Brain pericyte (primary cell): ENCODE data around the gene DCAF8.
"Not testable (repeated sequence)": the region's sequence is repeated elsewhere in the genome, so short reads cannot be mapped to it uniquely, and the experiment has no call there.

Source experiments
- DNase-seq: peaks from one replicate; pipeline ENCODE4 v3.0.0-alpha.2; 2012; ENCODE audit warnings: low read depth, low spot score

The DCAF8 gene

DNA sequence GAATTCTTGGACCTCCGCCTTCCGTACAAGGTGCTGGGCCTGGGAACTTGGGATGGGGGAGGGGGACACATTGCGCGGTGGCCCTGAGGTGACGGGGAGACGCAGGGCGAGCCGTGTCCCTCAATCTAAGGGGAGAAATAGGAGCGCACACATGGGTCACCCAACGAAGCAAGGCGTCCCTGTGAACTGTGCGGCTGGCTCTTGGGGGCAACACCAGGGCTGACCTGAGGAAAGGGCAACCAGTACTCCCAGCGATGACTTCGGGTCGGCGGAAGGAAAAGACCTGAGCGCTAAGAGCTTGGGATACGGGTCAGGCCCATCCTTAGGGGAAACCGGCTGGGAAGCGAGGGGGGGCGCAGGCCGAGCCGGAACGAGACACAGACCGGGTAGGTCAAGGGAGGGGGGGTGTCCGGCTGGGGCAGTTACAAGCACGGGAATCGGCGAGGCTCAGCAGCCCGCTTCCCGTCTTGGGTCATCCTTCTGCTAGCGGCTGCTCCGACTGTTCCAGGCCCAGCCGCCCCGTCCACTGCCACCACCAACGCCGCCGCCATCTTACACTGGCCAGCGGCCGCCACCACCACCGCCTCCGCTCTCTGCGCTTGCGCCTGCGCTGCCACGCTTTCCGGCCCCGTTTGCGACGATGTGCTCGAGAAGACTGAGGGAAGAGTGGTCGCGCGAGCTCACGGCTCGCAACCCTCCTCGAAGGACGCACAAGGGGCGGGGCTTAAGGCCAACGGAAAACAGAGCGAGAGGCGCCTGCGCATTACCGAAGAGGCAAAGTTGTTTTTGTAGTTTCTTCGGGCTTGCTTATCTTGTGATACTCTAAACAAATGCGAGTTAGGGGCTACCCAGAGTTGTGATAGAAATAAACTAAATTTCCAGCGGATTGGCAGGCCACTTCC is at the start of gene DCAF8:
Gene DCAF8 (minus strand): TSS at position 657 of the 902 bp plus-strand sequence. CDS start 18,541 bp downstream, outside the sequence.
- peak; percentile 91 for DNase-seq

DNA sequence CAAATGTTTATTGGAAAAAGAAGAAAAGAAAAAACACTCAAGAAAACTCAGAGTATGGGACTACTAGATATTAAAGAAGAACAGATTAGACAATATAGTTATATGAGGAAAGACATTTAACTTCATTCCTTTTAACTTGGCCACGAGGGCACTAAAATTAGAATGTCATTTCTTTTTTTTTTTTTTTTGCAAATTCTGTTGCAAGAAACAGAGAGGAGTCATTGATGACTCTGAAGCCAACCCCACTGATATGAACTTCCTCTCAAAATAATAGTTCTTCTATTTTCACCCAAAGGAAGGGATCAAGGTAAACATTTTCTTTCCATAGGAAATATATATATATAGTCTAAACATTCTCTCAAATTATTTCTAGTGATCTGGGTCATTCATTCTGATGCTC is 47.2 kb upstream of the DCAF8 start:
- DNase-seq, result no peak

DNA sequence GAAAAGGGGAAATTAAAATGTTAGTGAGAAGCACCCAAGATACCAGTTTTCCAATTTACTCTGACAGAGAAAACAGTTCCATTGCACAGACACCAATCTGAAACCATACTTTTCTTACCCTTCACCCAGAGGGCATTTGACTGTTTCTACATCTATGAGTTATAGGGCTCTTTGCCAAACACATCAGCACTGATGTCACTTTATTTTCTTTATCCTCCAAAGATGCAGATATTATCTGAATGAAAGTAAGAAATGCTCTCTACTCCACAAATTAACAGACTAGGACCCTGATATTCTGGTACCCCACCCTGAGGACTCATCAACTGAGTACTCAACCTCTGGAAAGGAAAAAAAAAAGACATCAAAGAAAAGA is 46.8 kb upstream of the DCAF8 start:
- DNase-seq, result no peak

DNA sequence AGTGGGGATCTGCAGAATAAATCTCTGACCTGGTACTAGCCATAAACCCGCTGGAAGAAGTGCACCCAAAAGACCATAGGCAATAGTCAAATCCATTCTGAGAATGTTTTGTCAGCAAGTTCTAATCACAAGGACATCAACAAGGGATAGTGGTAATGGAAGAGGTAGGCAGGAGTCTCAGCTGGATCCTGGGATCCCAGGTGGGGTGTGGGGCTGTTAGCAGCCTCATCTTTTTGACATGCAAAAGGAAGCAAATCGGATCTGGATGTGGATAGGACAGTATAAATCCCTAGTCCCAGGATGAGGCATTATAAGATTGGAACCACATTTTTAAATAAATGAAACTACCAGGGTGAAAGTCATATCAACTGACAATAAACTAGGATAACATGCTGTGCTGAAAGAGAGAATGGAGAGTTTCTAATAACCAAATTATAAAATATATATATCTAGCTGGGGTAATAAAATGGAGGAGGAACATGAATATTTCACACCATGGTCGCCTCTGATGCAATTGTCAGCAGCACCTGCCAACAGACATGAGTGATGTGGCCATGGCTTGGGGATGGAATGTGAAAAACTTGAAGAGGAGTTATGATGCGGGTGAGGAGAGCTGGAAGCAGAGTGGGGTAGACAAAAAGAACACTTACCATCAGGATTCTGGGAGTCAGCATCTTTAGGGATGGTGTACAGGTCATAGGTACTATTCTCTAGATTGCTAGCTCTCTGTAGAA is 46.3 kb upstream of the DCAF8 start:
- no peak for DNase-seq

DNA sequence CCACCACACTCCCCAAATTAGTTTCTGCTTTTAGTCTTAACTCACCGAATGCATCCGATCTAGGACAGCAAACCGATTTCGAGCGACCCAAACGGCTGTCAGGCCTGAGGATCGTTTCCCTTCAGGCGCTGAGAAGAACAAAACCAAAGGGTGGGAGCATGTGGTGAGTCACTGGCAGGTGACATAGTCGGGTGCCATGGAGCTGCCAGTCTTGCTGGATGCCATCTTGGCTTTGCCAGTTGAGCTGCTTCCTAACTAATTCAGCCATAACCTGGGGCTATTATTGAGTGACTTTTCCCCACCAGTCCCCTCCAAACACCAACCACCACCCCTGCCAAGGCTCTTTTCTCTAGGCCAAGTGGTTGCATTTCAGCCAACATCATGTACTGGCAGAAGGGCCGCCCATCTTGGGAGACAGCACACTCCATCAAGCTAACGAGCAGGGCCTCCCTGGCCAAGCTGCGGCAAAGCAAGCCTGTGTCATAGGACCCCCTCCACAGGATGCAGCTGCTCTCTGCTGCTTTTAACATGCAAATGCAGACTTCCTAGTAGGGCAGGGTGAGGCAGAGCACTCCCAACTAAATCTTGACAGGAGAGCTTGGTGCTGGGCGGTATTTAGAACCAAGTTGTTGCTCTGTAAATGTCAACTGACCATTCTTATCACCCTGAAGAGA is 44.9 kb upstream of the DCAF8 start:
- DNase-seq, result no peak

DNA sequence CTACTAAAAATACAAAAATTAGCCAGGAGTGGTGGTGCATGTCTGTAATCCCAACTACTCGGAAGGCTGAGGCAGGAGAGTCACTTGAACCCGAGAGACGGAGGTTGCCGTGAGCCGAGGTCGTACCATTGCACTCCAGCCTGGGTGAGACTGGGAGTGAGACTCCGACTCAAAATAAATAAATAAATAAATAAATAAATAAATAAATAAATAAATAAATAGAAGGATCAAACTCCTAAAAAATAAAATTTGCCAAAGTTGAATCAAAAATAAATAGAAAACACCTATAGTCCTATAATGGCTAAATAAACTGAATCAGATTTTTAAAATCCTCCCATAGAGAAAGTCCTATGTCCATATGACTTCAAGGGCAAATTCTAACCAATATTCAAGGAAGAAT is 37.8 kb upstream of the DCAF8 start:
- no peak for DNase-seq

DNA sequence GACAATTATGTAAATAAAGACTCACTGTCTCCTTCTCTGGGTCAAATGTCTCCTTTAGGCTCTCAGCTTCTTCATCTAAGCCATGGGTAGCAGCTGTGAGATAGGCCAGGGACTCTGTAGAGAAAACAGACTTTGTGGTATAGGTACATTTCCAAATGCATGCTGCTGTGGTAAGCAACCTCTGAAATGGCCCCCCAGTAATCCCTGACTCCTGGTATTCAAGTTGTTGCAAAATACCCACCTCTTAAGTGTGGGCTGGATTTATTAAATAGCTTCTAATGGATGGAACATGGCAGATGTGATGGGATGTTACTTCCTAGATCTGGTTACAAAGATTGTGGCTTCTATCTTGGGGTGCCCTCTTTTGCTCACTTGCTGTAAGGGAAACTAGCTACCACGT is 33.7 kb upstream of the DCAF8 start:
- no peak for DNase-seq

DNA sequence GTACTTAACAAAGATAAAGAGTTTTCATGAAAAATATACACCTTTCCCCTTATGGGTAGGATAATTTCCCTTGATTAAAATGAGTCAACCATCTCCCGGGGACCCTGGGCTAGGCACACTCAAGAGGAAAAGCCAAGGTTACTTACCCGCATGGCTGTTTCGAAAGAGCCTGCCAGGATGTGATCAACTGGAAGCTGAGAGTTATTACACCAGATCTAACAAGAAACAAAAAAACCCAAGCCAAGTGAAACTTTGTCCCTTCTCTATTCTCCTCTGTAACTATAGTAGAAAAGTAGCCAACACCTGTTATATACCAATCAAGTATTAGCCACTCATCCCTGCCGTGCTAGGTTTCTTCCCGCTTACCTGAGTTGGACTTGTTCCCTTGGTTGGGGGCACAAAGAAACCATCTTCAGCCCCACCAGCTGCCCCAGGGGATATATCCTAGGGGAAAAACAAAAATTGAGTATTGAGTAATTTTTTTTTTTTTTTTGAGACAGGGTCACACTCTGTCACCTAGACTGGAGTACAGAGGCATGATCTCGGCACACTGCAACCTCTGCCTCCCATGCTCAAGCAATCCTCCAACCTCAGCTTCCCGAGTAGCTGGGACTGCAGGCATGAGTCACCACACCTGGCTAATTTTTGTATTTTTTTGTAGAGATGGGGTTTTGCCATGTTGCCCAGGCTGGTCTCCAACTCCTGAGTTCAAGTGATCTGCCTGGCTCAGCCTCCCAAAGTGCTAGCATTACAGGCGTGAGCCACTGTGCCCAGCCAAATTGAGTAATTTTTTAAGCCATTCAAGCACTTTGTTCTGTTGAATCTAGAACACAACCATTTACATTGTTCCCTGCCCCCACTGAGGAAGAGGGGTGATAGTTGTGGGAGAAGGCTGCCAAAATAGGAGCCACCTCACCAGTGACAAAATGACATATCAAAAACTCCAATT is 30.9 kb upstream of the DCAF8 start:
- DNase-seq, result no peak

DNA sequence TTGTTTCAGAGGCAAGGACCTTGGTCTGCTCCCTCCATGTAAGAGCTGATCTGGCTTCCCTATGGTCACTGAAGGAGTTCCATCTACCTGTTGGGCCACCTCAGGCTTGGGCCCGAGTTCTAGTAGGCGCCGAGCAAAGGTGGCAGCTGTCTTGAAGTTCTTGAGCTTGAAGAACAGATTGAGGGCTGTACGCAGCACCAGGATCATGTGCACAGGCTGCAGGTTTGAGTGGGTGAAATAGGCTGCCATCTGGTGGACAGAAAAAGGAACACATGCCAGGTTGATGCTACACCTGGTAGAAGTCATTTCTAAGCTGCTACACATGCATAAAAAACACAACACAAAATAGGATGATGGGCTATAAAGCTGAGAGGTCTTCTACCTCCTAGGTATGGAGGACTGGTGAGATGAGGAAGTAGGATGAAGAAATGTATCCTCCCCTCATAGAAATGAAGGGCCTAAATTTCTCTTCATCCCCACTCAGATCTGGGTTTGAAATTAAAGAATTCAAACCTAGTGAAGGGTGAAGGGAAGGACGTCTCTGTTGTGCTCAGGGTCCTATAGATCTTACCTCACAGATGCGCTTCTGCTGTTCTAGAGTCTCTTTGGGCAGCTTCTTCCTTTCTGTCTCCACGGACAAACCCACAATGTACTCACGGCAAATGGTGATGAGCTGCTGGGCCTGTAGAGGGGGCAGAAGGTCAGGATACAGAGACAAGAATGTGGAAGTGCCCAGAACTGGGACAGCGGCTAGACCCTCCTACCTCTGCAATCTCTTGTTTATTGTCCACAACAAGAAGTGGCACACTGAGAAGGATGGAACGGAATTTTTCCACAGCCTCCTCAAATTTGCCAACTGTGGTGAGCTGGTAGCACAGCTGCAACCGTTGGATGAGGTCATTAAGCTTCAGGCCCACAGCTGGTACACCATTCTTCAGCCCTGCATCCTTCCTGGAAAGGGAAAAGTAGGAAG is 29.2 kb upstream of the DCAF8 start:
- DNase-seq, result peak; percentile 25

DNA sequence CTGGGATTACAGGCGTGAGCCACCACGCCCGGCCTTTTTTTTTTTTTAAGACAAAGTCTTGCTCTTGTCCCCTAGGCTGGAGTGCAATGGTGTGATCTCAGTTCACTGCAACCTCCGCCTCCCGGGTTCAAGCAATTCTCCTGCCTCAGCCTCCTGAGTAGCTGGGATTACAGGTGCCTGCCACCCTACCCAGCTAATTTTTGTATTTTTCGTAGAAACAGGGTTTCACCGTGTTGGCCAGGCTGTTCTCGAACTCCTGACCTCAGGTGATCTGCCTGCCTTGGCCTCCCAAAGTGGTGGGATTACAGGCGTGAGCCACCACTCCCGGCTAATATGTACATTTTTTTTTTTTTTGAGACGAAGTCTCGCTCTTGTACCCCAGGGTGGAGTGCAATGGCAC is 25.4 kb upstream of the DCAF8 start:
- DNase-seq, result not testable (repeated sequence)

DNA sequence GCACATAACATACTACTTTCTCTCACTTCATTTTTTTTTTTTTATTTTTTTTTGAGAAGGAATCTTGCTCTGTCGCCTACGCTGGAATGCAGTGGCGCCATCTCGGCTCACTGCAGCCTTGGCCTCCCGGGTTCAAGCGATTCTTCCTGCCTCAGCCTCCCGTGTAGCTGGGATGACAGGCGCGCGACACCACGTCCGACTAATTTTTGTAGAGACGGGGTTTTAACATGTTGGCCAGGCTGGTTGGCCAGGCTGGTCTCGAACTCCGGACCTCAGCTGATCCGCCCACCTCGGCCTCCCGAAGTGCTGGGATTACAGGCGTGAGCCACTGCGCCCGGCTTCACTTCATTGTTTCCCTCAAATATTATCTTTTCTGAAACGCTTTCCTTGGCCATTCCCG is 23.2 kb upstream of the DCAF8 start:
- no peak for DNase-seq

DNA sequence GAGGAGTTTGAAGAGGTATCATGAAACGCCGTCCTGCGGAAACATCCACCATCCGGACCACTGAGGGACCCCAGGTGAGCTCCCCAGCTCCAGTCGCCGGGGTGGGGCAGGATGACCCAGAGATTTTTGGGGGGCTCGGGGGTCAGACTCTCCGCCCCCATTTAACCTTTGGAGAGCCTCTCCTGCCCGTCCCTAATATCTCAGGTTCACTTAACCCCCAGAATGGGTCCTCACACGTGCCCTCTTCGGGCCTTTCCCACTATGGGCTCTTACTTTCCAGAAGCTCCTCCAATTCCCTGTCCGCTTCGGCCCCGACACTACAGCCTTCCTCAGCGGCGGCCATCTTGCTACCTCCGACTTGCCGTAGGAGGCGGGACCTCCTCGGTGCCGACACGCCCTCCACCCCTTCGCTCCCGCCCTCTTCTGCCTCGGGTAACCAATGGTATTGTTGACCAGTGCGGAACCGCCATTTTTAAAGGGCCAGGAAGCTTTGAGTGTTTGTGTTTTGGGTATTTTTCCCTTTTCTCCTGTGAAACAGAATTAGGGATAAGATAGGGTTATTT is 22.5 kb upstream of the DCAF8 start, which contains the start of gene PEX19:
Gene PEX19 (minus strand): TSS at position 352 of the 563 bp plus-strand sequence. CDS start 9 bp downstream, at position 343.
- peak; percentile 78 for DNase-seq

DNA sequence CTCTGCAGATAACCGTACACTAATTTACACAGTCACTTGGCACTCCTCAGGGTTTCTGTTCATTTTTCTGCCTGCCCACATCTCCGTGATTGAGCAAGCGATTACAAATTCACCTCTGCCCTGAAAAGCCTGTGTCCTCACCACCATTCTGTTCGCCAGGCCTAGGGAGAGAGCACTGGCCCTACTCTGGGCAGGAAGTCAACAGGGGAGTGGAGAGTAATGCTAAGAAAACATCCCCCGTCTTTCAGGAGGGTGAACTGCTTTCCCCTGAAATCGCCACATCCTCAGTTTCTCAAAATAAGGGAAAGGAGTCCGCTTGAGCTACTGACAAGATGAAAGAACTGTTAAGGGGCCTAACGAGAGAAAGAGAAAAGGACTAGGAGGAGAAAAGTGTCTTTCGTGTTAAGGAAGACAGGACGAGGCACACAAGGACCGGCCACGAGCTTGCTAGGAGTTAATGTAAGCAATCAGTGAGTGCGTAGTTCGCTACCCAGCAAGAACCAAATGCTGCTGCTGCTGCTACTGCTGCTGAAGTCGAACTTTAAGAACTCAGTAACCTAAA is 22.0 kb upstream of the DCAF8 start:
- no peak for DNase-seq

DNA sequence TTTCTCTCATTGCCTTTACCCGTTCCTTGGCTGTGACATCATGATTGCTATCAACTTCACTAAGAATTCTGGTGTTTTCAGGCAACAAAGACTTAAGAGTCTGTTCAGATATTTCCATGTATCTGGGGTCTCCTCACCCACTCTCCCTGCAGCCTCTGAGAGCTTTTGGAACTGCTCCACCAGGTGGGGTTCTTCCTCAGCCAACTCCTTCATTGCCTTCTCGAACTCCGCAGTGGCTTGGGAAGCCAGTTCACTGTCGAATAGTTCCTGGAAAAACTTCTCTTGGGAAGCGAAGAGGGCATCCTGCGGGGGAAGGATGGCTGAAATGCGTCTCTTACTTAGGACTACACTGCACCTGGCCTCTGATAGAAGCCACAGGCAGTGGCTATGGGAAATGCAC is 20.5 kb upstream of the DCAF8 start:
- no peak for DNase-seq

DNA sequence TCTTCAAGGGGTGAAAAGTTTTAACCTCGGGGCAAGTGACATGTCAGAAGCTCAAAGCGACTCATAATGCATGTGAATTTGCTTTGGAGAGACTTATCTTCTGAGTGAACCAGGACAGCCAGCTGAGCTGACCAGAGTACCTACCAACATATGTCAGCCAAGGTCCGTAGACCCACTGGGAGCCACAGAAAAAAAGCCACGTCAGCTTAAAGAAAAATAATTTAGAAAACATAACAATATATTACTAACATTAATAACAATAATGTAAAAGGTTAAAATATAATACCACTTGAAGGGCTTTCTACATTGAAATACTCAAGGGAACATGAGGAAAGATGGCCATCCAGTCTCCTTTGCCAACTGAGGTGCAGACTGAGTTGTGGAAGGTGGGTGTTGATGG is 15.6 kb upstream of the DCAF8 start:
- DNase-seq, result no peak

DNA sequence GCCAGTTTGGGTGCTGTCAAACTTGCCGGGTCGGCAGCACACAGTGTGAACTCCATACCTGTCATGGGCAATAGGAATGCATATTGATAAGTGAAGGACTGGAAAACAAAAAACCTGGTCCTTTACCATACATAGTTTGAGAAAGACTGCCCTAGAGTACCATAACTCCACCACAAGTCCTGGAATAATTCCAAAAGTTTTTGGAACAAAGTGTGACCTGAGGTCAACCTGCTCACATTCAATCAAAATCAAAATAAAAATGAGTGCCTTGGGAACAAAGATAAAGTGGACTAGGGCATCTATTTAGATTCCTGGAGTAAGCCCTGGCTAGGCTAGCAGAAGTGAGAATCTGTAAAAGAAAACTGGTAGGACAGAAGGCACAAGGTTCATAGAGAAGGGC is 15.0 kb upstream of the DCAF8 start:
- no peak for DNase-seq

DNA sequence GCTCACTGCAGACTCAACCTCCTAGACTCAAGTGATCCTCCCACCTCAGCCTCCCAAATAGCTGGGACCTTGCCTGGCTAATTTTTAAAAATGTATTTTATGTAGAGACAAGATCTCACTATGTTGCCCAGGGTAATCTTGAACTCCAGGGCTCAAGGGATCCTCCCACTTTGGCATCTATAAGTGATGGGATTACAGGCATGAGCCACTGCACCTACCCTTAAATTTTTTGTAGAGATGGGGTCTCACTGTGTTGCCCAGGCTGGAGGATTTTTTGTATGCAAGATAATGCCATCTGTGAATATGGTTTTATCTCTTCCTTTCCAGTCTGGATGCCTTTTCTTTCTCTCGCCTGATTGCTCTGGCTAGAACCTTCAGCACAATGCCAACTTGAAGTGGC is 8.7 kb upstream of the DCAF8 start:
- DNase-seq, result no peak

DNA sequence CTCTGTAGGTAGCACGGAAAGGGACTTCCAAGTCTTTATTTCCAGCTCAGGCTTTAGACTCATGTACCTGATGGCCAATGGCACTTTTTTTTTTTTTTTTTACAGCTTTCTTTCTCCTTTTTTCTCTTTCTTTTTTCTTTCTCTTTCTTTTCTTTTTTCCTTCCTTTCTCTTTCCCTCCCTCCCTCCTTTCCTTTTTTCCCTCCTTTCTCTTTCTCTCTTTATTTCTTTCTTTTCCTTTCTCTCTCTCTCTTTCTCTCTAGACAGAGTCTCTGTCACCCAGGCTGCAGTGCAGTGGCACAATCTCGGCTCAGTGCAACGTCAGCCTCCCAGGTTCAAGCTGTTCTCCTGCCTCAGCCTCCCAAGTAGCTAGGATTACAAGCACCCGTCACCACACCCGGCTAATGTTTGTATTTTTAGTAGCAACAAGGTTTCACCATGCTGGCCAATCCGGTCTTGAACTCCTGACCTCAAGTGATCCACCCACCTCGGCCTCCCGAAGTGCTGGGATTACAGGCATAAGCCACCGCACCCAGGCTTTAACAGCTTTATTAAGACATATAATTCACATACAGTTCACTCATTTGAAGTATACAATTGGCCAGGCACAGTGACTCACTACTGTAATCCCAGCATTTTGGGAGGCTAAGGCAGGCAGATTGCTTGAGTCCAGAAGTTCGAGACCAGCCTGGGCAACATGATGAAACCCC is 5.1 kb upstream of the DCAF8 start:
- no peak for DNase-seq
